NCI-H187 treated with DMSO at 0.1 percent for 48 hours (cell line): ENCODE data around the gene TTLL10.

Source experiments
- DNase-seq: peaks from one replicate; lab custom pipeline; 2025; lab: John Stamatoyannopoulos, UW

The TTLL10 gene

DNA sequence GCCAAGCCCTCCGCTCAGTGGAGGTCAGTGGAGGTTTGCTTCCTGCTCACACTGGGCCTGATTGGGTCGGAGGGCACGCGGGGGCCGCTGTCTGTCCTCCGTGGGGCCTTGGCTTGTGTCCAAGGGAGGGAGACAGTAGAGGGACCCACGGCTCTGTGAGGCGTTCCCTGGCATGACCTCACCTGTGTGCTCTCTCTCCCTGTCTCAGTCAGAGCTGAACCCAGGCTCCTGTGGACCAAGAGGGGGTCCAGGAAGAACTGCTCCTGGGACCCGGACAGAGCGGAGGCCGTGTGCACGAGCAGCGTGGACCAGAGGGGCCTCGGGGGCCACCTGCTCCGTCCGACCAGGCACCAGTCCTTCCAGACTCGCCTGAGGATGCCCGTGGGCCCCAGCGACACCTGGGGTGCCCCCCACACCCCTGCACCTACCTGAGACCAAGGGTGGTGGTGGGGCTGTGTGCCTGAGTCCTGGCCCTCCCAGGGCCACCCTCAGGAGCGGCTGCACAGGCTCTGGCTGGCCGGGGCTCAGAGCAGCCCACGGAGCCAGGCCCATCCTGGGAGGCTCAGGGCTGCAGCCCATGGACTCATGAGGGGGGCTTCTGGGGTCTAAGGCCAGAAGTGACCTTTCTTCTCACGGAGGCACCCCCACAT is 13.3 kb upstream of the TTLL10 start:
- DNase-seq, result no peak

DNA sequence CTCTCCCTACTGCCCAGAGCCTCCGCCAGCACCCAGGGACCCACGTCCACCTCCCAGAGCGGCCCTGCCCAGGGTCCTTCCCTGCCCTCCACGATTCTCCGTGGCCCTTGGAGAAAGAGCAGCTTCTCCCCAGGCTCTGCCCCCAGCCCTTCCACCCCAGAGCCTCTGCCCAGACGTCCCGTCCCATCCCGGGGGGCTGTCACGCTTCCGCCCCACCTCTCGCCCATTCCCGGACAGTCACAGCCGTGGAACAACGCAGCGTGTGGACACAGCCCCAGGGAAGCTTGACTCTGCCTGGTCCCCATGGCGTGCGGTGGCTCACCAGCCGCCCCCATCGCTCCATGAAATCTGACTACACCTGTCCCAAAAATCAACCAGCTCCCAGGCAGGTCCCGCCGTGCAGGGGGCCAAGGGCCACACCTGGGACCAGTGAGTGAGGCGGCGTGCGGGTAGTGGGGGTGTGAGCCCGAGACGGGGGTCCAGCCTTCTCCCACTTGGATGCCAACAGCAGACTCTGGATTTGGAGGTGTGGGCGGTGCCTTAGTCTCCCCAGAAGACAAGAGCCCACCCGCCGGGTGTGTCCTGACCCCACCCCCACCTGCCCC is 12.5 kb upstream of the TTLL10 start:
- no peak for DNase-seq

DNA sequence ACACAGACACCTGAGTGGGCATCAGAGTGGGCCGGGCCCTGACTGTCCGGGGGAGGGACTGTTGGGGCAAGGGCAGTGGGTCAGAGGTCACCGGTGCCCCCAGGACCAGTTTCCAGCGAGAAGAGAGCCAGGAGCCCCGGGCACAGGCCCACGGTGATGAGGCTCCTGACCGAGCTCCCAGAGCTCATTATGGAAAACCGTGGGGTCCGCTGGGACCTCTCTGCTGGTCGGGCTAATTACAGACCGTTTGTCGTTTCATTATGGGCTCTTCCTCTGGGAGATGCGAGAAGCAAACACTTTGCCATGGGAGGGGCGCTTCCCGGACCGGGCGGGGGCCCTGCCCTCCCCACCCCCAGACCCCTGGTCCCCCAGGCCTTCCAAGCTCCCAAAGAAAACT is 12.0 kb upstream of the TTLL10 start:
- no peak for DNase-seq

DNA sequence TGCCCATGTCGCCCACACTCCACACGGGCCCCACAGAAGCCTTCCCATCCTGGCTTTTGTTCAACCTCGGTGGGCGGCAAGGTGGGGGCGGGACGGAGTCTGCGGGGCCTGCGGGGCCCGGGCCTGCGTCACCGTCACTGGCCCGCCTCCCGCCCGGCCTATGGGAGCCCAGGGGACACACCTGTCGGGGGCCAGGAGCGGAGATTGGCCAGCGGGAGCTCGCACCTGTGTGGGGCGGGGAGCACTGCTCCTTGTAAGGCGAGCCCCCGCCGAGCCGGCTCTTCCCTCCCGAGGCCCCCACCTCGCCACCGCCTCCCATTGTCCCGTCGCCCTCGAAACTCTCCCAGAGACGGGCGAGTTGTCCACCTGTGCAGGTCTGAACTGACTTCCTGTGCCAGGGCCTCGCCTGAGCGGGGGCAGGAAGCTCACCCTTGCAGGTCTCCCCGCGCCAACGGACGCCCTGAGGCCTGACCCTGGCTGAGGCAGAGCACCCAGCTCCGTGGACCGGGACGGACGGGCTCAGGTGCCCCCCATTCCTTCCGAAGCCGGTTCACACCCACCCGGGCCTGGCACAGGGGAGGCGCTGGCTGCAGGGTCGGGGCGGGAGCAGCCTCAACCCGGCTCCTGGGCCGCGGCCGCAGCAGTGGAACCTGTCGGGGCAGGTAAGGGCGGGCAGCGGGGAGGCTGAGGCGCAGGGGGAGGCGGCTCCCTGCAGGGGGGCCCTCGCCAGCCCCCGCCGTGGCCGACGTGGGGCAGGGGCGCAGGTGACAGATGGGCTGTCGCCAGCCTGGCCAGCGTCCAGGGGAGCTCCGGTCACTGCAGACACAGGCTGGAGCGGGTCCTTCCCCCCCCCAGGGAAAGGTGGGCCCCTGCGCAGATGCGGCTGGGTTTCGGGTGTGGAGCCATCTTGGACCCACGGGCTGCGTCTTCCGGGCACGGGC is 10.8 kb upstream of the TTLL10 start:
- DNase-seq, result peak; percentile 94

- DNase-seq, result no peak
Observed at GRCh38 chr1:1163538-1164070, 10.1 kb upstream of the TTLL10 start.

- DNase-seq, result no peak
Observed at GRCh38 chr1:1164361-1164700, 9.3 kb upstream of the TTLL10 start.

DNA sequence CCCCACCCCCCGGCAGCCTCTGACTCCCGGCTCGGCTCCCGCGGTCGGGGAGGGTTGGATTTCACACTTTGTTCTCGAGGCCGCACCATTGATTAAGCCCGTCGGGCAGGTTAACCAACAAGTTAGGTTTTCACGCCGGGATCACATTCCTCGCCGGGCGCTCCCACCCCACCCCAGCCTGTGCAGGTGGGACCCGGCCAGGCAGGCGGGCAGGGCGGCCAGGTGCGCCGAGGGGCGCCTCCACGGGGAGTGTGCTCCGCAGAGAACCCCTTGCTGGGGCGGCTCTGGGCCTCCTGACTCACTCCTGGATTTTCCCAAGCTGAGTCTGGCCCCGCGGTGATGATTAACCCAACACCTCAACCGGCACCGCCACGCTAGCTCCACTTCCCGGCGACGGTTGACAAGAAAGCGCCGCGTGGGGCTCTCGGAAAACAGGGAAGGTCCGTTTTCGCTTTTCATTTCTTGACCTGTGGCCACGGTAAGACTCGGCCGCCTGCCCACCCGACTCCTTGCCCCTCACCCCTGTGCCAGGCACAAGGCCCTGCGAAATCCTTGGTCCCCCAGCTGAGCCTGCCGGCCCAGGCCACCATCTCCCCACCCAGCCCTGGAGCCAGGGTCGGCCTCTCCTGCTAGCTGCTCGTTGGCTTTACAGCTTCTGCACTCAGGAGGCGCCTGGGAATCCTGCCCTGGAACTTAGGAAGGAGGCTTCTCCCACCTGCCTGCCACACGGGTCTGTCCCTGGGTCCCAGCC is 8.8 kb upstream of the TTLL10 start:
- DNase-seq, result no peak

DNA sequence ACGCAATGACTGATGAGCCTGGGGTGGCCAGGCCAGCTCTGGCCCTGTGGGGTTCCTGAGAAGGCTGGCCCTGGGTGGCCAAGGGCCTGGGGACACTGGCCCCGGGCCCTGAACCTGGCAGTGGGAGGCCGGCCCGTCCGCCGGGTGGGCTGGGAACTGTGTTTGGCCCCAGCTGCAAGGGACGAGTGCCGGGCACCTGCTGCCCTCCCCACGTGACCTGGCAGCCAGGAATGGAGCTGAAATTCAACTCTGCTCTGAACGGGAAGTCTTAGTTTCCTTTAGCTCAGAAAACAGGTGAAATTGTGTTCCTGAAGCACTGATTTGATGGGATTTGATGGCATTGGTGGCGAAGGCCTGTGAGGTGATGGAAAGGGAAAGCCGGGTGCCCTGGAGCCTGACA is 8.2 kb upstream of the TTLL10 start:
- DNase-seq, result no peak

- DNase-seq, result no peak
Observed at GRCh38 chr1:1165900-1166421, 7.7 kb upstream of the TTLL10 start.

DNA sequence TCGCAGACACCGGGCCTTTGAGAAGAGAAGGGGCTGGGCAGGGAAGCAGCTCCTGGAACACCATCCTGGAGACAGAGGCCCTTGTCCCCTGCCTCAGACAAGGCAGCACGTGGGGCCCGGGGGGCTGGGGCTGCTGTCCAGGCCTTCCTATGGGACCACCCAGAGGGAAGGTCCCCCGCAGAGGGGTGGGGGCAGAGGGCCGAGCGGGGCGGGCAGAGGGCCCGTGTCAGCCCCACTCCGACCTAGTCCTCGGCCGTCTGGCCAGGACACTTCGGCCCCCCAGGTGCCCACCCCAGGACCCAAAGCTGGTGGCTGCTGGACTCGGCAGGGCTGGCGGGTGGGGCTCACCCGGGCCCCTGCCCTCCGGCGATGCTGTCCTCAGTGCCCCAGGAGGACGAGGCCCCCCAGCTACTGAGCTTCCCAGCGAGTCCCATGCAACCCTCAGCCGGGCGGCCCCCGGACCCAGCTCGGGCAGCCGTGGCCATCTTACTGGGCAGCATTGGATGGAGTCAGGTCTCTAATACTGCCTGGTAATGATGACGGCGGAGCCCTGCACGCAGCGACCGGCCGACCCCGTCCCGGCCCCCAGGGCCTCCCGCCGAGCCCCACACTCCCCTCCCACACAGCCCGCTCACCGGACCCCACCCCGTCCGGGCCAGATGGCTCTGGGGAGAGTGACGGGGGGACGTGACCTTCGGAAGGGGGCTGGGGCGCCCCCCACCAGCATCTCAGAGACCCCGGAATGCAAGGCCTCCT is 6.9 kb upstream of the TTLL10 start:
- DNase-seq, result no peak

- no peak for DNase-seq
Observed at GRCh38 chr1:1167398-1167821, 6.3 kb upstream of the TTLL10 start.

GRCh38 chr1:1167841-1168450 is 5.7 kb upstream of the TTLL10 start:
- no peak for DNase-seq

GRCh38 chr1:1168451-1169411 is 4.9 kb upstream of the TTLL10 start:
- DNase-seq, result no peak

- no peak for DNase-seq
Observed at GRCh38 chr1:1169429-1170214, 4.1 kb upstream of the TTLL10 start.

DNA sequence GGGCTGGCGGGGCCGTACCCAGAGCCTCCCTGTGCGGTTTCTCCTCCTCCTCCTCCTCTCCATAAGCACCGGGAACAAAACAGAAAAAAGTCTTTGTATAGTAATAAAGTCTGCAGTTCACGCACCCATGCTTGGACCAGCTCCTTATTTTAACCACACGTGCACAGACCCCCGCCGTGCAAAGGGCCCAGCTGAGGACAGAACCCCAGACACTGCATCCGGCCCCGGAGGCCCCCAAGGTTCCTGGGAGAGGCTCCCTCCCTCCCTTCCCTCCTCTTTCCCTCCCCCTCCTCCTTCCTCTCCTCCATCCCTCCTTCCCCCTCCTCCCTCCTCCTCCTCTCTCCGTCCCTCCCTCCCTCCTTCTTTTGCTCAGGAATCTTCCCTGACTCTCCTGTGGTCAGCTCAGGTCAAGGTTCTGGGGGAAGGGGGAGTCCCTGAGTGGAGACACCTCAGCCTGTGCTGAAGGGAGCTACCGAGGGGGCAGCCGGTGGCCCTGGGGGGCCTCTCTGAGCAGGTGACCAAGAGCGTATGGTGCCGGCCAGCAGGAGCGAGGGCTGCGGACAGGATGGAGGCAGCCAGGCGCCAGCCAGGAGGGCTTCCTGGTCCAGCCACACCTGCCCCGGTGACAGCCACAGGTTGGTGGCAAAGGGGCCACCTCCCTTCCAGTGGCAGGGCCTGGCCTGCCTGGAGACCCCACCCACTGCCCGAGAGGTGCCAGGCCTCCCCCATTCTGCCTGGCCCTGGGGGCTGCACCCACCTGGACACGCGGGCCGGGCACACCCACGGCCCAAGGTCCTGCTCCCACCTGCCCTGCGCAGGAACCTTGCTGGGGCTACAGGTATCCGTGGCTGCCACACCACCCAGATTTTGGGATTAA is 3.2 kb upstream of the TTLL10 start:
- DNase-seq, result no peak

GRCh38 chr1:1171161-1171545 is 2.5 kb upstream of the TTLL10 start:
- DNase-seq, result no peak

DNA sequence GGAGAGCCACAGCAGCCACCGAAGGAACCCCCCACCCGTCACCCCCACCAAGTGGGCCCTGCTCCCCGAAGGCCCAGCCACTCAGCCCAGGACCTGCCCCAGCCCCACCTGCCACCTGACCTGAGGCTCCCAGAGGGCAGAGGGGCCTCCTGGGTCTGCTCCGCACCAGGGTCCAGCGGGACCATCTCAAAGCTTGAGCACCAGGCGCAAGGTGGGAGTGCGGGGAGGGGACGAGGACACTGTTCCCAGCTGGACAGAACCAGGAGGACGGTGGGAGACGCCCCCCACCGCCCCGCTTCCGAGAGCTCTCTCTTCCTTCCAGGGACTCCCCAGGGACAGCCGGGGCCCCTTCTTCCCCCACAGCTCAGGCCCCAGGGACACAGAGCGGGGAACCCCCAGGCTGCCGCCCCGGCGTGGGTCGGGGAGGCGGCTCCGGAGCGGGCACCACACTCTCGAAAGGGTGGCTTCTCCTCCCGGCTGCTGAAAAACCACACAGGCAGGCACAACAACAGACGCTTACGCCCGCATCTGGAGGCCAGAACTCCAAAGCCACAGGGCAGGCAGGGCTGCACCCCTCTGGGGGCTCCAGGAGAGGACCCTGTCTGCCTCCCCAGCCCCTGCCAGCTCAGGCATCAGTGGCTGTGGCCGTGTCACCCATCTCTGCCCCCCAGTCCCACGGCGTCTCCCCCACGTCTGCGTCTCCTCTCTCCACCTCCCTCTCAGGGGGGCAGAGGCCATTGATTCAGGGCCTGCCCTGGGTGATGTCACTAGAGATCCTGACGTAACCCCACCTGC is 1.9 kb upstream of the TTLL10 start:
- no peak for DNase-seq
